NCI-H1105 (cell line): Measurements from ENCODE around the gene TNN.
"Not testable (repeated sequence)": the region's sequence is repeated elsewhere in the genome, so short reads cannot be mapped to it uniquely, and the experiment has no call there.

ENCODE experiments used
- DNase-seq: peaks from one replicate; lab custom pipeline; 2025; lab: John Stamatoyannopoulos, UW

Gene TNN

GRCh38 chr1:175108331-175108820 is 40.7 kb downstream of the TNN start:
- DNase-seq = not testable (repeated sequence)

GRCh38 chr1:175114996-175115395 is 47.4 kb downstream of the TNN start:
- DNase-seq = no peak

GRCh38 chr1:175116210-175116798 is 48.7 kb downstream of the TNN start:
- no peak for DNase-seq

GRCh38 chr1:175116903-175117302 is 49.3 kb downstream of the TNN start:
- DNase-seq = no peak

- no peak for DNase-seq
Measured at GRCh38 chr1:175118375-175119367, 51.0 kb downstream of the TNN start.

GRCh38 chr1:175120511-175120910 is 52.9 kb downstream of the TNN start:
- DNase-seq = no peak

GRCh38 chr1:175124861-175125260 is 57.2 kb downstream of the TNN start:
- no peak for DNase-seq

- DNase-seq = no peak
Measured at GRCh38 chr1:175126347-175126746, 58.7 kb downstream of the TNN start.

GRCh38 chr1:175127565-175127964 is 59.9 kb downstream of the TNN start:
- DNase-seq = no peak

GRCh38 chr1:175128523-175128922 is 60.9 kb downstream of the TNN start:
- DNase-seq = no peak

GRCh38 chr1:175129182-175129581 is 61.5 kb downstream of the TNN start:
- no peak for DNase-seq

- DNase-seq = no peak
Measured at GRCh38 chr1:175129644-175129996, 62.0 kb downstream of the TNN start.

- DNase-seq = no peak
Measured at GRCh38 chr1:175129997-175130648, 62.5 kb downstream of the TNN start.

GRCh38 chr1:175130649-175131045 is 63.0 kb downstream of the TNN start:
- no peak for DNase-seq

- DNase-seq = no peak
Measured at GRCh38 chr1:175131095-175131494, 63.5 kb downstream of the TNN start.

GRCh38 chr1:175132436-175132835 is 64.8 kb downstream of the TNN start:
- DNase-seq = no peak

GRCh38 chr1:175133673-175134435 is 66.2 kb downstream of the TNN start:
- DNase-seq = no peak

GRCh38 chr1:175134500-175134899 is 66.9 kb downstream of the TNN start:
- no peak for DNase-seq

GRCh38 chr1:175136246-175136645 is 68.6 kb downstream of the TNN start:
- DNase-seq = no peak

GRCh38 chr1:175137369-175137768 is 69.7 kb downstream of the TNN start:
- DNase-seq = no peak

- no peak for DNase-seq
Measured at GRCh38 chr1:175138579-175138978, 70.9 kb downstream of the TNN start.
